Measurements from ENCODE around the gene CLN5.

Gene CLN5

DNA sequence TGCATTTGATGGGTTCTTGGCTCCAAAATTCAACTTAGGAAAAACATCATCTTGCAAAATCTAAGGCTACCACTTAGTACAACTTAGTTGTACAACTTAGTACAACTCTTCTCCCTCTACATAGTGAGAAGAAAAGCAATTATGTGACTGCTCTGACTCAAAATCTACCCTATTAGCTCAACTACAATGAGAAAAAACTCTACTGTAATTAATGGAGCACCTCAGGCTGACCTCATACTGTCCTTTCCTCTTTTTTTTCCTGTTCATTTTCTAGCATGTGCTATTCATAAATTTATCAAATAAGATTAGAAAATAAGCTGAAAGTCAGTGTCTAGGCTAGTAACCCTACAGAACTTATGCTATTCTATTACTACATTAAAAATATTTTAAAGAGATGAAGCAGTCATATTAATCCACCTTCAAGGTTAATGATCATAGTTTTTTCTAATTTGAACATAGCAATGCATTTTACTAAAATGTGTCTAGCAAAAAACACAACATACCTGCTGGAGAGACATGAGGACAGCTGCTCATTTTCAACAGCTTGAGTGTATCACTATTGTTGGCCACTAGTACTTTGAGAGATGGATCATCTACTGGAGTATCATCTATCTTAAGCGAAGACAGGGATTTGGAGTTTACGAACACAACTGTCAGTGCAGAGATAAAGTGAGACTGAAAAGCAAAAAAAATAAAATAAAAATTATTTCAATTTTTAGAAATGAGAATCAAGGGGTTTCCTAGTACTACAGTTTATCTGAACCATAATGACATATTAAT, 23.2 kb downstream of the CLN5 start:
- no peak overlapping the region for H3K27ac ChIP-seq (ENCODE audit: insufficient read depth, low read length, poor library complexity, severe bottlenecking)
- H3K36me3 ChIP-seq (ENCODE audit: control insufficient read depth, insufficient read depth, low read length) = peaks cover 77% of the 10 kb centered on the region
- H3K4me1 ChIP-seq (ENCODE audit: control insufficient read depth, insufficient read depth, low read length, poor library complexity, severe bottlenecking) = peaks cover 11% of the 10 kb centered on the region
- no peak overlapping the region for H3K4me3 ChIP-seq (ENCODE audit: insufficient read depth, low read depth, low read length, poor library complexity, severe bottlenecking)
- H3K9me3 ChIP-seq (ENCODE audit: control insufficient read depth, low read length) = no peaks in the 10 kb centered on the region
- no peak for DNase-seq
- H3K27me3 ChIP-seq (replicated peaks; ENCODE audit: control insufficient read depth, insufficient read depth, low read length, poor library complexity, severe bottlenecking) = no peaks in the 10 kb centered on the region

DNA sequence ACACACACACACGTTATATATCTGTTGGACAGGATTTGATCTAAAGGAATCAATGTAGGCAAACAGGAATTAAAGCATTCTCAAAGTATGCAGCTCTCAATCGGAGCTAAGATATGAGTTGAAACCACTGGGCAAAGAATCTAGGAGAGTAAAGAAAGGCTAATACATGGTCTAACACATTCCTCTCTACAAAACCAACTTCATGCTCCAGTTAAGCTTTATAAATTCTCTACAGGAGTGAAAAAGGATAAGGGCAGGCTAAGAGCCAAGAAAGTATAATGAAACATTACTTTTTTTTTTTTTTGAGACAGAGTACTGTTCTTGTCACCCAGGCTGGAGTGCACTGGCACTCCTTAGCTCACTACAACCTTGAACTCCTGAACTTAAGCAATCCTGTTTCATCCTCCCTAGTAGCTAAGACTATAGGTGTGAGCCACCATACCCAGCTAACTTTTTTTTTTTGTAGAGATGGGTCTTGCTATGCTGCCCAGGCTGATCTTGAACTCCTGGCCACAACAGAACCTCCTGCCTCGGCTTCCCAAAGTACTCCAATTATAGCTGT, 24.5 kb downstream of the CLN5 start:
- Histone ChIP-seq H3K4me3 (ENCODE audit: insufficient read depth, low read depth, low read length, poor library complexity, severe bottlenecking) (no peak overlapping the region), H3K4me1 (ENCODE audit: control insufficient read depth, insufficient read depth, low read length, poor library complexity, severe bottlenecking) (peaks cover 16% of the 10 kb centered on the region), H3K27me3 (replicated peaks; ENCODE audit: control insufficient read depth, insufficient read depth, low read length, poor library complexity, severe bottlenecking) (no peaks in the 10 kb centered on the region), H3K9me3 (ENCODE audit: control insufficient read depth, low read length) (no peaks in the 10 kb centered on the region), H3K27ac (ENCODE audit: insufficient read depth, low read length, poor library complexity, severe bottlenecking) (no peak overlapping the region), H3K36me3 (ENCODE audit: control insufficient read depth, insufficient read depth, low read length) (peaks cover 73% of the 10 kb centered on the region)
- DNase-seq = no peak

DNA sequence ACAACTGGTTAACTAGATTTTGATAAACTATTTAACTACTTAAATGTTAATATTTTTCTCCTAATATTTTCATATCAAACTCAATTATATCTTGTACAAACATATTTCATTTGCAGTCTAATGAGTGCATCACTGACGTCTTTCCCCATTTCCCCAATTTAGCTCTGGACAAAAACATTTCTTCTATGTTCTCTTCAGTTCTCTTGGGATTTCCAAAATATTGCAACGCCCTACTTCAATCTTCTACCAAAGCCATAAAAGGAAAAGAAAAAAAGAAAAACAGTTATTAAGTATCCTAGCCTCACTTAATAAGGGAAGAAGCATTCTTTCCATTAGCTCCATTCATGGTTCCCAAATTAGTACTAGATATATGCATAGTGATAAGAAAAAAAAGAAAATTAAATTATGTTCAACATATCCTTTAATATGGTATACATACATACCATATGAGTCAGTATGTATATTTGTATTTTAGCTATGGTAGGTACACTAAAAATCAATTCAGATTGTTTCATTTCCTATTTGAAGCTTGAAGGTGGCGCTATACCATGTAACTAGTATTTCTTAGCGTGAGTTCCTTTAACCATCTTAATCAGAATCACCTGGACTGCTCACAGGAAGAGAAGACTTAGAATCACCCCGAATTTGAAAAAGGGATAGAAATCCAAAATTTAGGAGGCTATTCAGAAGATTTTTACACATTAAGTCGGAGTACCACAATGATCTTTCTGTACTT, 25.2 kb downstream of the CLN5 start:
- Histone ChIP-seq H3K36me3 (ENCODE audit: control insufficient read depth, insufficient read depth, low read length) (peaks cover 70% of the 10 kb centered on the region), H3K4me3 (ENCODE audit: insufficient read depth, low read depth, low read length, poor library complexity, severe bottlenecking) (no peak overlapping the region), H3K27ac (ENCODE audit: insufficient read depth, low read length, poor library complexity, severe bottlenecking) (no peak overlapping the region), H3K9me3 (ENCODE audit: control insufficient read depth, low read length) (no peaks in the 10 kb centered on the region), H3K27me3 (replicated peaks; ENCODE audit: control insufficient read depth, insufficient read depth, low read length, poor library complexity, severe bottlenecking) (no peaks in the 10 kb centered on the region), H3K4me1 (ENCODE audit: control insufficient read depth, insufficient read depth, low read length, poor library complexity, severe bottlenecking) (peaks cover 17% of the 10 kb centered on the region)
- DNase-seq = no peak

DNA sequence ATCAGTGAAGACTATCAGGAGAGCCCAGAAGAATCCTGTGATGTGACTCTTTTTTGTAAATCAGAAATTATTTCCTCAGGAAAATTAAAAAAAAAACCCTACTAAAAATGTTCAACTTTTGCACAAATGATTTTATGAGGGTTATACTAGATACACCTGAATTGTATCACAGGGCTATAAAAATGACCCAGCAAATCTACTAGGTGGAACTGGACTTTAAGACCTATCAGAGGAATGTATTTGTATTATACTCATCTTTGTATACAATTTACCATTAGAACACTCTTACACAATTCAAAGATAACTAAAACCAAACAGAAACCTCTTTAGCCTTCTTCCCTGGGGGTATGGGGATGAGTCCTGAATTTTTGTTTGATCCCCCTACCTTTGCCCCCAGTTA, 27.9 kb downstream of the CLN5 start:
- H3K9me3 ChIP-seq (ENCODE audit: control insufficient read depth, low read length) = no peaks in the 10 kb centered on the region

DNA sequence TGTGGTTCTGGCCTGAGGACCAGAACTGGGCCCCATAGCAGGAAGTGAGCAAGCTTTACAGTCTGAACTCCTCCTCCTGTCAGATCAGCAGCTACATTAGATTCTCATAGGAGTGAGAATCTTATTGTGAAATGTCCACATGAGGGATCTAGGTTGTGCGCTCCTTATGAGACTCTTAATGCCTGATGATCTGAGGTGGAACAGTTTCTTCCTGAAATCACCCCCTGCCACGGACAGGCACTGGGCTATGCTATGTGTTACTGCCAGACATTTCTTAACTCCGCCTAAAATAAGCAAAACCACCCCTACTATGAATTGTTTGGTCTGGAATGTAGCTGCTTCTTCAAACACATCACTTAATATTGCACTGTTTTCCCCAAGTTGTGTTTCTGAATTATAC, 30.5 kb downstream of the CLN5 start:
- Histone ChIP-seq H3K27me3 (replicated peaks; ENCODE audit: control insufficient read depth, insufficient read depth, low read length, poor library complexity, severe bottlenecking) (no peaks in the 10 kb centered on the region), H3K4me1 (ENCODE audit: control insufficient read depth, insufficient read depth, low read length, poor library complexity, severe bottlenecking) (peaks cover 34% of the 10 kb centered on the region), H3K36me3 (ENCODE audit: control insufficient read depth, insufficient read depth, low read length) (peaks cover 18% of the 10 kb centered on the region), H3K4me3 (ENCODE audit: insufficient read depth, low read depth, low read length, poor library complexity, severe bottlenecking) (no peak overlapping the region), H3K9me3 (ENCODE audit: control insufficient read depth, low read length) (no peaks in the 10 kb centered on the region), H3K27ac (ENCODE audit: insufficient read depth, low read length, poor library complexity, severe bottlenecking) (no peak overlapping the region)
- no peak for DNase-seq

More for the DNA sequence above, 27.9 kb downstream of the CLN5 start:
- no peaks in the 10 kb centered on the region for H3K27me3 ChIP-seq (replicated peaks; ENCODE audit: control insufficient read depth, insufficient read depth, low read length, poor library complexity, severe bottlenecking)
- H3K4me1 ChIP-seq (ENCODE audit: control insufficient read depth, insufficient read depth, low read length, poor library complexity, severe bottlenecking) = peaks cover 34% of the 10 kb centered on the region
- no peak overlapping the region for H3K4me3 ChIP-seq (ENCODE audit: insufficient read depth, low read depth, low read length, poor library complexity, severe bottlenecking)
- no peak overlapping the region for H3K27ac ChIP-seq (ENCODE audit: insufficient read depth, low read length, poor library complexity, severe bottlenecking)
- H3K36me3 ChIP-seq (ENCODE audit: control insufficient read depth, insufficient read depth, low read length) = peaks cover 43% of the 10 kb centered on the region
- no peak for DNase-seq

DNA sequence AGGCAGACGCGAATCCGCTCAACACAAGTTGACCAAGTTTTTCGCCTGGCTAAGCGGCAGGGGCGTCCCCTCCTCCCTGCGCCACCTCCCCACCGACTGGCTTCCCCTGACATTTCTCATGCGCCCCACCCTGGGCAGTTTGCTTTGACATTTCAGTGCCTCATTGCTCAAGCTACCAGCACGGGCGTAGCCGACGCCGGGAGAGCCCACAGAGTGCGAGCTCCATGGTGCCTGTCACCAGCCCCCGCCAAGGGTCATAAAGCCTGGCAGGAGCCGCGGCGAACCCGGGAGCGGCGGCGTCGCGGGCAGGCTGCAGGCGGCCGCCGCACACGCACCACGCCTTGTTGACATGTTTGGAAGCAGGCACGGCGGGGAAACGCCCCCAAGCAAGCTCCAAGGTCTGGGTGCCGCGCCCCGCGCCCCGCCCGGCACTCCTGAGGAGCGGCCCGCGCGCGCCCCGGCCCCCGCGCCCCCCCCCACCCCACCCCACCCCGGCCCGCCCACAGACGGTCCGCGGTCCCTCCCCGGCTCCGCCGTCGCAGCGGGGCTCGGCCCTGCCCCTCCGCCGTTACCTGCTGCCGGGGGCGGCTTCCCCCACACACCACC, 34.5 kb downstream of the CLN5 start:
- DNase-seq = peak; percentile 68 to 78 (median 75)
- peaks cover 24% of the 10 kb centered on the region for H3K4me1 ChIP-seq (ENCODE audit: control insufficient read depth, insufficient read depth, low read length, poor library complexity, severe bottlenecking)
- peak overlapping the region; percentile 98 for H3K27ac ChIP-seq (ENCODE audit: insufficient read depth, low read length, poor library complexity, severe bottlenecking)
- H3K4me3 ChIP-seq (ENCODE audit: insufficient read depth, low read depth, low read length, poor library complexity, severe bottlenecking) = peak overlapping the region; percentile 87
- no peaks in the 10 kb centered on the region for H3K27me3 ChIP-seq (replicated peaks; ENCODE audit: control insufficient read depth, insufficient read depth, low read length, poor library complexity, severe bottlenecking)
- peaks cover 4% of the 10 kb centered on the region for H3K36me3 ChIP-seq (ENCODE audit: control insufficient read depth, insufficient read depth, low read length)
- no peaks in the 10 kb centered on the region for H3K9me3 ChIP-seq (ENCODE audit: control insufficient read depth, low read length)

DNA sequence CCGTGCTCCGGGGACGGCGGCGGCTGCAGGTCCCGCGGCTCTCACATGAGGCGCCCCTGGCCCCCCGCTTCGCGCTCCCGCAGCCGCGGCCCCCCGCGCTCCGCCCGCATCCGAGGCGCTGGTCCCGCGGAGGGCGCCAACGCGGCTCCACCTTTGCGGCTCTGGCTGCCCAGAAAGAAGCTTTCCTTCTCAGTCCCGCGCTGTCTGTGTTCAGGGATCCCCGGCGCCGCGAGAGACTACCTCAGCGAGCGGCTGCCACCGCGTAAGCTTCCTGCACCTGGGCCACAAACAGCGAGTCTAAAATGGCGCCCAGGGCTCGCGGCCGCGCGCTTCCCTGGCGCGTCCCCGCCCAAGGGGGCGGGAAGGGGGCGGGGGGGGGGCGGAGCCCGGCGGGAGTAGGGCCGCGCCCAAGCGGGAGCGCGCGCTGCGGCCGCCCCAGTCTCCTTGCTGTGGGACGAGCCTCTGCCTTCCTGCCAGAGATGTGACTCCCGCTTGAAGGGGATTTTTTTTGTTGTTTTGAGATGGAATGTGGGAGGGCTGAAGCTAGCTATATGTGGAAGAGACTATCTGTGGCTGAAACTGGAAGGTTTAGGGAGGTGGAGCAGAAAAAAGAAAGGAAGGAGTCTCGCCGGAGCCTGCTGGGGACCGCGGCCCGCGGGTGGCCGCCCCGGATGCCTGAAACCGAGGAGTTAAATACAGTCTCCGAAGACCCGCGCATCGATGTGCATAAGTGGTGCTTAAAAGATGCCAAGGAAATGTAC, 35.2 kb downstream of the CLN5 start, which contains the start of gene FBXL3:
Gene FBXL3, minus strand, starts transcription at position 299 of the 761 bp plus-strand sequence. CDS start 5,299 bp downstream, outside the sequence.
- Histone ChIP-seq H3K4me1 (ENCODE audit: control insufficient read depth, insufficient read depth, low read length, poor library complexity, severe bottlenecking) (peaks cover 23% of the 10 kb centered on the region), H3K9me3 (ENCODE audit: control insufficient read depth, low read length) (no peaks in the 10 kb centered on the region), H3K27ac (ENCODE audit: insufficient read depth, low read length, poor library complexity, severe bottlenecking) (peak within 1 kb of the TSS; percentile 98), H3K4me3 (ENCODE audit: insufficient read depth, low read depth, low read length, poor library complexity, severe bottlenecking) (peak within 1 kb of the TSS; percentile 87), H3K36me3 (ENCODE audit: control insufficient read depth, insufficient read depth, low read length) (no peaks in the 10 kb centered on the region), H3K27me3 (replicated peaks; ENCODE audit: control insufficient read depth, insufficient read depth, low read length, poor library complexity, severe bottlenecking) (no peaks in the 10 kb centered on the region)
- peak; percentile 76 to 80 (median 77) for DNase-seq

DNA sequence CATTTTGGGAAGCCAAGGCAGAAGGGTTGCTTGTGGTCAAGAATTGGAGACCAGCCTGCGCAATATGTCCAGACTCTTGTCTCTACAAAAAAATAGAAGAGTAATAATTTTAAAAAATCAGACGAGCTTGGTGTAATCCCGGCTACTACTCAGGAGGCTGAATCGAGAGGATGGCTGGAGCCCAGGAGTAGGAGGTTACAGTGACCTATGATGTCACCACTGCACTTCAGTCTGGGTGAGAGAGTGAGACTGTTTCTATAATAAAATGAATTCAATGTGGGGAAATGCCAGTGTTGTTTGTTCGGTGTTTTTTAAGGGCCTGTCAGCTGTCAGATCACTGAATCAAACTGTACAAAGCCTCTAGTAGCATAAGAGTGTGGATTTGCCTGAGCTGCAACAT, 36.3 kb downstream of the CLN5 start:
- Histone ChIP-seq H3K36me3 (ENCODE audit: control insufficient read depth, insufficient read depth, low read length) (no peaks in the 10 kb centered on the region), H3K27ac (ENCODE audit: insufficient read depth, low read length, poor library complexity, severe bottlenecking) (no peak overlapping the region), H3K27me3 (replicated peaks; ENCODE audit: control insufficient read depth, insufficient read depth, low read length, poor library complexity, severe bottlenecking) (no peaks in the 10 kb centered on the region), H3K4me1 (ENCODE audit: control insufficient read depth, insufficient read depth, low read length, poor library complexity, severe bottlenecking) (peaks cover 12% of the 10 kb centered on the region), H3K4me3 (ENCODE audit: insufficient read depth, low read depth, low read length, poor library complexity, severe bottlenecking) (no peak overlapping the region), H3K9me3 (ENCODE audit: control insufficient read depth, low read length) (no peaks in the 10 kb centered on the region)
- no peak for DNase-seq

DNA sequence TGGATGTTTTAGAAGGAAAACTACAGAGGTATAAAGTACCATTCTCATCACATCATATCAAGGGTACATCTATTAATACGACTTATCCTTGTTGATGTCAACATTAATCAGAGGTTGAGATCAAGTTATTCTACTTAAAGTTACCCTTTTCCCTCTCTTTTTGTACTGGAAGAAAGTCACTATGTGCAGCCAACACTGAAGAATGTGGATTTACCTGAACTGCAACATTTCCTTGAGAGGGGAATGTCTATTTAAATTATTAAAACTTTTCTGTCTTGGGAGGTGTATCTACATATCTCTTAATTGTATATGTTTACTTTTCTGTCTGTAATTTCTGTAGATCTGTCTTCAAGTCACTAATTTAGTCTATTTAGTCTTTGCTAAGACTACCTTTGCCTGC, 37.6 kb downstream of the CLN5 start:
- no peak overlapping the region for H3K27ac ChIP-seq (ENCODE audit: insufficient read depth, low read length, poor library complexity, severe bottlenecking)
- no peaks in the 10 kb centered on the region for H3K27me3 ChIP-seq (replicated peaks; ENCODE audit: control insufficient read depth, insufficient read depth, low read length, poor library complexity, severe bottlenecking)
- DNase-seq = no peak
- H3K4me1 ChIP-seq (ENCODE audit: control insufficient read depth, insufficient read depth, low read length, poor library complexity, severe bottlenecking) = peaks cover 6% of the 10 kb centered on the region
- H3K36me3 ChIP-seq (ENCODE audit: control insufficient read depth, insufficient read depth, low read length) = no peaks in the 10 kb centered on the region
- H3K4me3 ChIP-seq (ENCODE audit: insufficient read depth, low read depth, low read length, poor library complexity, severe bottlenecking) = no peak overlapping the region
- no peaks in the 10 kb centered on the region for H3K9me3 ChIP-seq (ENCODE audit: control insufficient read depth, low read length)
